Bronchial epithelial cell (primary cell): ENCODE data around the gene CST7. TPM values are rescaled to one million over a fixed set of nuclear protein-coding genes. Genes with fewer than 3 reads are reported as not detected.

ENCODE experiments used
- DNase-seq: peaks from one replicate; pipeline ENCODE4 v3.0.0-alpha.2; 2010; ENCODE audit warnings: low read depth
- FAIRE-seq: peaks from 2 replicates; lab custom pipeline; 2011; peaks lifted over from hg19 to GRCh38; lab: Jason Lieb, UNC
- H3K27me3 ChIP-seq: 2 replicates; pipeline ENCODE4 v1.5.1; 2011; ENCODE audit warnings: low read length; ENCODE audit not compliant: control insufficient read depth, insufficient read depth
- H3K36me3 ChIP-seq: 2 replicates; pipeline ENCODE4 v1.5.1; 2011; ENCODE audit warnings: low read length; ENCODE audit not compliant: control insufficient read depth, insufficient read depth
- H3K4me3 ChIP-seq: 2 replicates; pipeline ENCODE4 v1.5.1; 2011; ENCODE audit warnings: mild to moderate bottlenecking, low read depth, low read length, control low read depth
- CTCF ChIP-seq: IDR thresholded peaks from 2 replicates; pipeline ENCODE4 v1.5.1; 2011; ENCODE audit warnings: mild to moderate bottlenecking, moderate library complexity, low read length, control low read depth, inconsistent platforms; ENCODE audit not compliant: insufficient read depth, severe bottlenecking
- total RNA-seq: library from RNA; depleted of rRNA; stranded (reverse); fragments of >200 nt; gene quantifications from 2 replicates; pipeline ENCODE4 v1.2.1, GENCODE V29; 2014

The CST7 gene
- total RNA-seq, 1 donor from 2014 or later = not detected

- Histone ChIP-seq H3K36me3 (peaks cover 16% of the 10 kb centered on the region), H3K4me3 (no peak overlapping the region), H3K27me3 (no peaks in the 10 kb centered on the region)
- DNase-seq (no peak), FAIRE-seq (no peak)
- no peak for TF ChIP-seq CTCF
Measured at GRCh38 chr20:24958506-24959385, 9.7 kb downstream of the CST7 start.

GRCh38 chr20:24959591-24960301, 10.7 kb downstream of the CST7 start:
- H3K36me3 ChIP-seq = peaks cover 15% of the 10 kb centered on the region
- DNase-seq = no peak
- H3K27me3 ChIP-seq = no peaks in the 10 kb centered on the region
- no peak for TF ChIP-seq CTCF
- H3K4me3 ChIP-seq = no peak overlapping the region
- no peak for FAIRE-seq

- TF ChIP-seq CTCF = no peak
- no peak for DNase-seq
- Histone ChIP-seq H3K4me3 (no peak overlapping the region), H3K36me3 (peaks cover 16% of the 10 kb centered on the region), H3K27me3 (no peaks in the 10 kb centered on the region)
- FAIRE-seq = no peak
Measured at GRCh38 chr20:24960302-24960801, 11.3 kb downstream of the CST7 start.

- Histone ChIP-seq H3K27me3 (no peaks in the 10 kb centered on the region), H3K4me3 (no peak overlapping the region), H3K36me3 (peaks cover 20% of the 10 kb centered on the region)
- no peak for TF ChIP-seq CTCF
- peak; percentile 70 for DNase-seq
- no peak for FAIRE-seq
Measured at GRCh38 chr20:24960861-24961260, 11.8 kb downstream of the CST7 start.

- H3K27me3 ChIP-seq = no peaks in the 10 kb centered on the region
- DNase-seq (no peak), FAIRE-seq (no peak)
- no peak for TF ChIP-seq CTCF
- H3K4me3 ChIP-seq = no peak overlapping the region
- peaks cover 22% of the 10 kb centered on the region for H3K36me3 ChIP-seq
Measured at GRCh38 chr20:24961384-24962181, 12.5 kb downstream of the CST7 start.
